Uterus (tissue), 4 donors: ENCODE results near the gene SUGCT. TPM values are rescaled to one million over a fixed set of nuclear protein-coding genes. Genes with fewer than 3 reads are reported as not detected.

Experiments used
- DNase-seq, 2 donors: peaks; one replicate each; pipeline ENCODE4 v3.0.0-alpha.2; 2019 to 2020
- H3K27ac ChIP-seq, 2 donors: fragments of 200-600 bp; sonication (generic); 1 replicate in 1 of 2; 2 replicates in 1 of 2; pipeline ENCODE4 v1.5.1; 2016 to 2018
- H3K27me3 ChIP-seq, 2 donors: fragments of 200-600 bp; sonication (generic); one replicate each; pipeline ENCODE4 v1.5.1; 2018 to 2019; ENCODE audit warnings: control low read depth in 1 of 2
- H3K36me3 ChIP-seq, 2 donors: fragments of 200-600 bp; sonication (generic); one replicate each; pipeline ENCODE4 v1.5.1; 2019; ENCODE audit warnings: control low read depth in 1 of 2
- H3K4me1 ChIP-seq, 2 donors: fragments of 200-600 bp; sonication (generic); one replicate each; pipeline ENCODE4 v1.5.1; 2018 to 2019; ENCODE audit warnings: control low read depth in 1 of 2
- H3K4me3 ChIP-seq, 2 donors: fragments of 200-600 bp; sonication (generic); 1 replicate in 1 of 2; 2 replicates in 1 of 2; pipeline ENCODE4 v1.5.1; 2018 to 2019; ENCODE audit warnings: mild to moderate bottlenecking in 1 of 2
- H3K9me3 ChIP-seq, 2 donors: fragments of 200-600 bp; sonication (generic); one replicate each; pipeline ENCODE4 v1.5.1; 2019; ENCODE audit warnings: control low read depth in 1 of 2
- CTCF ChIP-seq, 4 experiments: fragments of 200-600 bp in 2 of 4; fragments of 450-650 bp in 2 of 4; sonication (generic) in 2 of 4; IDR thresholded peaks; one replicate each; pipeline ENCODE4 v1.5.1; 2016 to 2019; ENCODE audit warnings: antibody characterized with exemption in 4 of 4, mild to moderate bottlenecking in 2 of 4, moderate library complexity in 1 of 4
- POLR2A ChIP-seq, 2 donors: fragments of 450-650 bp; IDR thresholded peaks; one replicate each; pipeline ENCODE4 v1.6.1; 2016; ENCODE audit warnings: antibody characterized with exemption in 2 of 2, mild to moderate bottlenecking in 1 of 2, moderate library complexity in 1 of 2
- intact Hi-C: fragments of 100-400 bp; cut with DNase I; formaldehyde crosslinking; loops from one replicate; pipeline ENCODE4 v1.15.1; 2023; ENCODE audit warnings: low total_unique reads
- total RNA-seq, 4 donors: library from RNA; depleted of rRNA in 3 of 4; stranded (reverse); fragments of >200 nt in 3 of 4; gene quantifications; one replicate each; pipeline versions ENCODE4 v1.1.0 to v1.2.4, GENCODE V29; 2014 to 2023
- donor health status: DM: yes; HTN: yes; CAD: no.

SUGCT gene
- total RNA-seq, 4 donors from 2014 or later: 2.0 to 9.6 (median 6.3) TPM; not detected in 1

- no peak for TF ChIP-seq POLR2A (IDR thresholded peaks at IDR 0.05)
- no peak for TF ChIP-seq CTCF (IDR thresholded peaks at IDR 0.05)
- intact Hi-C loops: no loop called here
- H3K27ac ChIP-seq: no peak overlapping the region
- H3K36me3 ChIP-seq: no peaks in the 10 kb centered on the region
- H3K4me1 ChIP-seq: no peaks in the 10 kb centered on the region
- no peaks in the 10 kb centered on the region for H3K9me3 ChIP-seq
- no peaks in the 10 kb centered on the region for H3K27me3 ChIP-seq
- no peak for DNase-seq
- no peak overlapping the region for H3K4me3 ChIP-seq
Observed at GRCh38 chr7:40659231-40659630, 524.4 kb downstream of the SUGCT start.

DNA sequence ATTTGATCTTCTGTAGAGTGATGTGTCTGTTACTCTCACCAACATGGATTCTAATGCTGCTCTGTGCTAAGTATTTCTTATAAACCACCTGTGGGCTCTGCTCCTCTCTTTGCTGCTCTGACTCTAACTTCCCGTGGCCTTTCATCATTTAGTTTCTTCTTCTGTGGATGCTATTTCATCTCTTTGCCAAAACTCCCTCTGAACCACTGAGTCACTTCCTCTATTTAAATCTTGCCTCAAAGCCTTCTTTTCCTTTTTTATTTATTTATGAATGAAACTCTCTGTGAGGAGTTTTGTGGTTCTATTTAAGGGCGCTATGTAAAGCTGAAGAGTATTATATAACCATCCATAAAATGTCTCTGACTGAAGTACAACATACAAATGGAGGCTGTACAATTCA lies 538.5 kb downstream of the SUGCT start:
- Histone ChIP-seq H3K27me3 (no peaks in the 10 kb centered on the region), H3K4me1 (no peaks in the 10 kb centered on the region), H3K27ac (no peak overlapping the region), H3K9me3 (no peaks in the 10 kb centered on the region), H3K4me3 (no peak overlapping the region), H3K36me3 (no peaks in the 10 kb centered on the region)
- no peak for DNase-seq
- TF ChIP-seq CTCF (IDR thresholded peaks at IDR 0.05): no peak
- no peak for TF ChIP-seq POLR2A (IDR thresholded peaks at IDR 0.05)
- intact Hi-C loops: no loop called here

- intact Hi-C loops: no loop called here
- H3K27ac ChIP-seq: no peak overlapping the region
- H3K36me3 ChIP-seq: no peaks in the 10 kb centered on the region
- H3K27me3 ChIP-seq: no peaks in the 10 kb centered on the region
- no peaks in the 10 kb centered on the region for H3K9me3 ChIP-seq
- TF ChIP-seq CTCF (IDR thresholded peaks at IDR 0.05) (no peak), POLR2A (IDR thresholded peaks at IDR 0.05) (no peak)
- H3K4me1 ChIP-seq: no peaks in the 10 kb centered on the region
- H3K4me3 ChIP-seq: no peak overlapping the region
- DNase-seq: no peak
Observed at GRCh38 chr7:40674316-40674715, 539.5 kb downstream of the SUGCT start.

DNA sequence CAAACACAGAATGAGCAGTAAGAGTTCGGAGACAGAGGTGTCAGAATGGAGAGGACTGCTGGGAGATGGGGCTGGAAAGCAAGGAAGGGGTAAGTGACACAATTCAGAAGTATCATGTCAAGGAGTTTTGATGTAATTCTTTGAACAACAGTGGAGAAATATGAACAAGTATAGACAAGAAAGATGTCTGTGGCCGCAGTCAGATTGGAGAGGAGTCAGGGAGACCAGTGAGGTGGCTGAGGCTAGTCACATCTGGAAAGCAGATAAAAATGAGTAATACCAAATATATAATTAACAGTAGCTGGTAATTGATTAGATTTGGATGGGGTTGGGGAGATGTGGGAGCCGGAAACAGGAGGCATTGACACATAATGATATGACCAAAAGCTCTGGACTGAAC lies 540.9 kb downstream of the SUGCT start:
- intact Hi-C loops: no loop called here
- Histone ChIP-seq H3K4me1 (no peaks in the 10 kb centered on the region), H3K4me3 (no peak overlapping the region), H3K27ac (no peak overlapping the region), H3K36me3 (no peaks in the 10 kb centered on the region), H3K9me3 (no peaks in the 10 kb centered on the region), H3K27me3 (no peaks in the 10 kb centered on the region)
- TF ChIP-seq POLR2A (IDR thresholded peaks at IDR 0.05) (no peak), CTCF (IDR thresholded peaks at IDR 0.05) (no peak)
- no peak for DNase-seq

- intact Hi-C loops: no loop called here
- no peaks in the 10 kb centered on the region for H3K27me3 ChIP-seq
- H3K4me3 ChIP-seq: no peak overlapping the region
Observed at GRCh38 chr7:40676221-40676620, 541.4 kb downstream of the SUGCT start.

More at GRCh38 chr7:40676221-40676620, 541.4 kb downstream of the SUGCT start:
- Histone ChIP-seq H3K9me3 (no peaks in the 10 kb centered on the region), H3K4me1 (no peaks in the 10 kb centered on the region), H3K27ac (no peak overlapping the region), H3K36me3 (no peaks in the 10 kb centered on the region)
- no peak for DNase-seq
- TF ChIP-seq CTCF (IDR thresholded peaks at IDR 0.05) (no peak), POLR2A (IDR thresholded peaks at IDR 0.05) (no peak)
